Fibroblast of skin of abdomen (primary cell): ENCODE results near the gene KLHL3. TPM values are rescaled to one million over a fixed set of nuclear protein-coding genes. Genes with fewer than 3 reads are reported as not detected.
"Not testable (repeated sequence)": the region's sequence is repeated elsewhere in the genome, so short reads cannot be mapped to it uniquely, and the experiment has no call there.

Experiments used
- DNase-seq: peaks from one replicate; pipeline ENCODE4 v3.0.0-alpha.2; 2013
- polyA plus RNA-seq, 2 experiments: library from polyadenylated mRNA; unstranded; fragments of 120-200 nt; gene quantifications; one replicate each; pipeline ENCODE4 v1.2.1, GENCODE V29; 2013; ENCODE audit not compliant: insufficient read length in 2 of 2

The KLHL3 gene
- polyA plus RNA-seq (2013, experiment 1 of 2; ENCODE audit: insufficient read length) = 0.94 TPM
- polyA plus RNA-seq (2013, experiment 2 of 2; ENCODE audit: insufficient read length) = 1.1 TPM

GRCh38 chr5:137735555-137736284 is at the start of gene KLHL3:
Gene KLHL3 (minus strand): TSS chr5:137736089. CDS start chr5:137735646, 443 bp downstream.
- peak; percentile 48 for DNase-seq

- no peak for DNase-seq
These were observed 47.2 kb upstream of the KLHL3 start for GRCh38 chr5:137782984-137783536.

- no peak for DNase-seq
These were observed 46.2 kb upstream of the KLHL3 start for GRCh38 chr5:137782055-137782454.

- DNase-seq = peak; percentile 38
These were observed 43.1 kb upstream of the KLHL3 start for GRCh38 chr5:137778772-137779564.

- not testable (repeated sequence) for DNase-seq
These were observed 32.0 kb upstream of the KLHL3 start for GRCh38 chr5:137767937-137768336.

- DNase-seq = no peak
These were observed 25.7 kb upstream of the KLHL3 start for GRCh38 chr5:137761566-137761965.

- no peak for DNase-seq
These were observed 25.0 kb upstream of the KLHL3 start for GRCh38 chr5:137760719-137761516.

- DNase-seq = no peak
These were observed 24.4 kb upstream of the KLHL3 start for GRCh38 chr5:137760294-137760693.

- no peak for DNase-seq
These were observed 22.9 kb upstream of the KLHL3 start for GRCh38 chr5:137758715-137759306.

GRCh38 chr5:137758121-137758520 is 22.2 kb upstream of the KLHL3 start:
- no peak for DNase-seq

GRCh38 chr5:137757634-137758033 is 21.7 kb upstream of the KLHL3 start:
- DNase-seq = no peak

- DNase-seq = no peak
These were observed 19.3 kb upstream of the KLHL3 start for GRCh38 chr5:137754961-137755762.

GRCh38 chr5:137754188-137754960 is 18.5 kb upstream of the KLHL3 start, which contains the start of gene HNRNPA0:
Gene HNRNPA0 (minus strand): TSS chr5:137754363. CDS start chr5:137754066, 297 bp downstream.
- DNase-seq = peak; percentile 97

- no peak for DNase-seq
These were observed 17.9 kb upstream of the KLHL3 start for GRCh38 chr5:137753691-137754187.

GRCh38 chr5:137752905-137753690 is 17.2 kb upstream of the KLHL3 start:
- DNase-seq = peak; percentile 17

GRCh38 chr5:137751869-137752491 is 16.1 kb upstream of the KLHL3 start:
- peak; percentile 80 for DNase-seq

GRCh38 chr5:137750436-137750835 is 14.5 kb upstream of the KLHL3 start:
- DNase-seq = no peak

- DNase-seq = no peak
These were observed 12.0 kb upstream of the KLHL3 start for GRCh38 chr5:137747848-137748247.
